GM10847 (cell line): ENCODE measurements around the gene TBC1D17.

ENCODE experiments used
- POLR2A ChIP-seq: IDR thresholded peaks from 2 replicates; pipeline ENCODE4 v1.6.1; 2011; ENCODE audit not compliant: insufficient read length; ENCODE audit errors: extremely low read depth

Gene TBC1D17

GRCh38 chr19:49875857-49876421 is 1.6 kb upstream of the TBC1D17 start:
- TF ChIP-seq POLR2A = no peak

DNA sequence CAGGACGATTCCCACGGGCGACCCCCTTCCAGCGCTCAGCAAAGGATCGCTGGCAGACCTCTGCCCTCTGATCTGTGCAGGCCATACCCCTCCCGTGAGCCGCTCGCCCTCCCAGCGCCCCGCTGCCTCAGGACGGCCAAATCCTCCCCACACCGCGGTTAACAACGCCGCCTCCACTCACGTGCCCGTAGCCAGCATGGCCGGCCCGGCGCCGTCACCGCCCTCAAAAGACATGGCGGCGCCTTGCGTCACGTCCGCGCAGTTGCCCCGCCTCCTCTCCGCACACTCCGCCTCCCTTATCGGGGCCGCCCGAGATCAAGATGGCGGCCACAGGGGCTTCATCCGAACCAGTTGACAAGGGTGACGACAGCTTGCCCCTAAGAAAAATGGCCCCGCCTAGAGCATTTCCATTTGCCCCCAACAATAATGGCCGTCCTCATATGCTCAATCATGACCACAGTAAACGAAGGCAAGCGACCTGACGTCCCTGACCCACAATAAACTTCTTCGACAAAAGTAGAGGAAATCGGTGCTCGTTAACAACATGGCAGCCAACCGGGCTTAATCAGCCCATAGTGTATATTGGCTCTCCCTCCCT is 981 bp upstream of the TBC1D17 start:
- TF ChIP-seq POLR2A = peak; percentile 37

- peak; percentile 13 for TF ChIP-seq POLR2A
These were observed 609 bp downstream of the TBC1D17 start for GRCh38 chr19:49877879-49878743.

DNA sequence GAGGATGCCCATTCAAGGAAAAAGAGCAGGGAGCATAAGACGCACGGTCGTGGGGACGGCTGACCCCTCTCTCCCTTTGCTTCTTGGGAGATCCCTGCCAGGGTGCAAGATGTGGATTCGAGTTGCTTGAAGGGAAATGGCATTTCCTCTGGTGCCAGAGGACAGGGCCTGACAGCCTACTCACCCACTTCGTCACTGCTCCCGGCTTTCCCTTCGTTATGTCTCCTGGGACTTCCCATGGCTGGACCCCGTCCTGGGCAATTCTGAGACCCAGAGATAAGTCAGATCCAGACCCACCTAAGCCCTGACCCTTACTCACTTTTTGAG is 1.2 kb downstream of the TBC1D17 start:
- no peak for TF ChIP-seq POLR2A

- no peak for TF ChIP-seq POLR2A
These were observed 1.9 kb downstream of the TBC1D17 start for GRCh38 chr19:49879243-49879963.

GRCh38 chr19:49880162-49880869 is 2.8 kb downstream of the TBC1D17 start:
- no peak for TF ChIP-seq POLR2A

GRCh38 chr19:49881186-49881585 is 3.7 kb downstream of the TBC1D17 start:
- TF ChIP-seq POLR2A = no peak

DNA sequence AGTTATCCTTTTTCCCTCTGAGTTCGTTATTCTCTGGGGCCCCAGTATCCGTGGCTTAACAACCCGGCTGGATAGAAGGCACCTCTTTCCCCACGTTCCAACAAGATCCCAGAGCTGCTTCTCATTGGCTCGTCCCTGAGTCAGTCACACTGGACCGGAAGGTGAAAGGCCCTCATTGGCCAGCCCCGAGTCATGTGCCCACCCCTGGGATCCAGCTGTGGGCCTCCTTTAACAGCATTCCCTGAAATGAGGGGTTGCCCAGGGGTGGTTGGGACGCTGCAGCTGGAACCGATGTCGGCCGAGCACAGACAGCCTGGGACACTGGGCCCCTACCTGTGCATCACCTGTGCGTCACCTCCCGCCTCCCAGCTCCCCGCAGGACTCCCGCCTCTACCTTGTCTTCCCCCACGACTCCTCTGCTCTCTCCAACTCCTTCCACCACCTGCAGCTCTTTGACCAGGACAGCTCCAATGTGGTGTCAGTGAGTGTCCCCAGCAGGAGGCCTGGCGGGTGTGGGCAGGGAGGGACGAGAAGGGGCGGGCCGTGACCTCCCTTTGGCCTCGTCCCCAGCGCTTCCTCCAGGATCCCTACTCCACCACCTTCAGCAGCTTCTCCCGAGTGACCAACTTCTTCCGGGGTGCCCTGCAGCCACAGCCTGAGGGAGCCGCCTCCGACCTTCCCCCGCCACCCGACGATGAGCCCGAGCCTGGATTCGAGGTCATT is 4.3 kb downstream of the TBC1D17 start:
- TF ChIP-seq POLR2A = peak; percentile 6

- TF ChIP-seq POLR2A = no peak
These were observed 5.1 kb downstream of the TBC1D17 start for GRCh38 chr19:49882643-49883042.

DNA sequence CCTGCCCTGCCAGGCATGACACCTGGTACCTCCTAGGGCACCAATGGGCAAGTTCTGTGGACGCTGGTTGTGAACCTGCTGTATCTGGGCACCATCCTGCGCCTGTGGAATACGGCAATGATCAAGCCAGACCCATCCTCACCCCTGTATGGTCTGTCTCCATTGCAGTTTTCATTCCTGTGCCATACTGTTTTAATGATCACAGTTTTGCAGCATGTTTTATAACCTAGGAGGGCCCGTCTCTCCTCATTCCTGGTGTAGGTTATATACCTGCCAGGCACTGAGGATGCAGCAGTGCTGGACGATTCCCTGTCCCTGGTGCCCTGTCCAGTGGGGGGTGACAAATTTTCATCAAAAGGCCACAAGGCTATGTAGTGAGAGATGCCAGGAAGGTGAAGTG is 5.6 kb downstream of the TBC1D17 start:
- TF ChIP-seq POLR2A = no peak

DNA sequence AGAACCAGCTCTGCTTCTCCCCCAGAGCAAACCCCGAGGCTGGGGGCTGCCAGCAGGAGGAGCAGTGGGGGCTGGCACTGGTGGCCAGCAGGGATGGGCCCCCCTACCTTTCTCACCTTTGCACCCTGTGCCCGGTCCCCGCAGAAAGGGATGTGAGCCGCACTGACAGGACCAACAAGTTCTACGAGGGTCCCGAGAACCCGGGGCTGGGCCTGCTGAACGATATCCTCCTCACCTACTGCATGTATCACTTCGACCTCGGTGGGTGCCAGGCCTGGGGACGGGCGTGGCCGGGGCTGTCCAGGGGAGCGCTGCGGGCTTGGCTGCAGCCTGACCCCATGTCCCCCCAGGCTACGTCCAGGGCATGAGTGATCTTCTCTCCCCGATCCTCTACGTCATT is 6.6 kb downstream of the TBC1D17 start:
- TF ChIP-seq POLR2A = no peak

DNA sequence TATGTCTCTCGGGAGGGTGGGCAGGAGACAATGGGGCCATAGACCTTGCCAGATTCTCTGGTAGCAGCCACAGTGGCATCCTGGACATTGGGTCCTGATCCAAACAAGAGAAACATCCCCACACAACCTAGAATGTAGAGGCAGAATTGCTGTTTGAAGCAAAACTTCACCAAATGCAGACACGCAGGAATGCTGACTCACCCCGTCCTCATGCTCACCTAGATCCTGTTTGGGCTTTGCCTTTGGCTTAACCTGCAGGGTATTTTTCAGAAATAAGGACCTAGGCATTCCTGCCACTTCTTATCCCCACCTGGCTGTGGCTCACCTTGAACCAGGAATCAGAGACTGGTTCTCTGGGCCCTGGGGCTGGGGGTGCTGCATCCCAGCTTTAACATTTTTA is 7.3 kb downstream of the TBC1D17 start:
- no peak for TF ChIP-seq POLR2A

GRCh38 chr19:49887037-49887664 is 9.6 kb downstream of the TBC1D17 start:
- TF ChIP-seq POLR2A = no peak
